Tibial nerve (tissue), 4 donors: ENCODE data around the gene SAMD13. TPM values are rescaled to one million over a fixed set of nuclear protein-coding genes. Genes with fewer than 3 reads are reported as not detected.

Source experiments
- DNase-seq, 2 donors: peaks; one replicate each; pipeline ENCODE4 v3.0.0-alpha.2; 2019; ENCODE audit warnings: low spot score in 2 of 2
- H3K27ac ChIP-seq, 4 donors: fragments of 200-600 bp; sonication (generic) in 3 of 4; one replicate each; pipeline ENCODE4 v1.5.1; 2017 to 2019; ENCODE audit warnings: mild to moderate bottlenecking in 1 of 4
- H3K27me3 ChIP-seq, 2 donors: fragments of 200-600 bp; sonication (generic) in 1 of 2; one replicate each; pipeline versions ENCODE4 v1.5.1 to v1.6.0; 2017 to 2019
- H3K36me3 ChIP-seq, 3 donors: fragments of 200-600 bp; sonication (generic); one replicate each; pipeline ENCODE4 v1.5.1; 2018 to 2019
- H3K4me1 ChIP-seq, 4 donors: fragments of 200-600 bp; sonication (generic) in 3 of 4; one replicate each; pipeline ENCODE4 v1.5.1; 2017 to 2019
- H3K4me3 ChIP-seq, 4 donors: fragments of 200-600 bp; sonication (generic) in 3 of 4; one replicate each; pipeline ENCODE4 v1.5.1; 2017 to 2019; ENCODE audit warnings: mild to moderate bottlenecking in 1 of 4, moderate library complexity in 1 of 4
- H3K9me3 ChIP-seq, 4 donors: fragments of 200-600 bp; sonication (generic) in 3 of 4; one replicate each; pipeline ENCODE4 v1.5.1; 2017 to 2019
- EP300 ChIP-seq, 2 donors: sonication (generic); formaldehyde crosslinking; IDR thresholded peaks; one replicate each; pipeline ENCODE4 v1.6.1; 2017; ENCODE audit warnings: antibody characterized with exemption in 2 of 2, mild to moderate bottlenecking in 1 of 2
- POLR2A ChIP-seq, 2 donors: fragments of 450-650 bp; IDR thresholded peaks; one replicate each; pipeline ENCODE4 v1.6.1; 2017; ENCODE audit warnings: antibody characterized with exemption in 2 of 2, mild to moderate bottlenecking in 2 of 2, moderate library complexity in 2 of 2
- WGBS, 2 donors: methylation state at CpG; one replicate each; pipeline ENCODE4 v1.1.5; 2018; 5-methylcytosine and 5-hydroxymethylcytosine counted together
- total RNA-seq, 4 donors: library from RNA; depleted of rRNA; stranded (reverse); fragments of >200 nt; gene quantifications; one replicate each; pipeline ENCODE4 v1.1.0, GENCODE V29; 2016
- TF ChIP-seq, protein P1 (sequence below), 5 experiments: fragments of 200-600 bp in 3 of 5; fragments of 450-650 bp in 2 of 5; sonication (generic) in 3 of 5; IDR thresholded peaks; one replicate each; pipeline ENCODE4 v1.5.1; 2016 to 2019; ENCODE audit warnings: antibody characterized with exemption in 5 of 5, mild to moderate bottlenecking in 3 of 5, moderate library complexity in 2 of 5

SAMD13 gene
- total RNA-seq, 4 donors from 2014 or later, result 1.0 to 1.5 TPM; not detected in 2

DNA sequence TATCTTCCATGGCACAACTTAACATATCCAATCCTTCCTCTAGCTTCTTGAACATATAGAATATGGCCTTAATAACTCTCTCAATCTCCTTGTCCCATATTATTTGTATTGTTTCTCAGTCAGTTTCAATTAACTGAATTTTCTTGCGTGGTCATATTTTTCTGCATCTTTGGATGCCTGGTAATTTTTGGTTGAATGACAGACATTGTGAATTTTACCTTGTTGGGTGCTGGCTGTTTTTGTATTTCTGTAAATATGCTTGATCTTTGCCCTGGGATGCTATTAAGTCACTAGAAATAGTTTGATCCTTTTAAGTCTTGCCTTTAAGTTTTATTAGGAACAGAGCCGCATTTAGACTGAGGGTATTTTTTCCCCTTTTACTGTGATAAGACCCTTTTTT is 5.9 kb downstream of the SAMD13 start:
- H3K9me3 ChIP-seq, result peaks cover 0 to 5% (median 0%) of the 10 kb centered on the region in 4 donors
- WGBS, 2 donors, result 97% methylated on average over 2 of the region's 2 CpGs
- H3K4me1 ChIP-seq, result peaks cover 0 to 7% (median 2%) of the 10 kb centered on the region in 4 donors
- no peaks in the 10 kb centered on the region for H3K27me3 ChIP-seq
- H3K36me3 ChIP-seq, result no peaks in the 10 kb centered on the region
- H3K27ac ChIP-seq, result no peak overlapping the region
- TF ChIP-seq POLR2A (IDR thresholded peaks at IDR 0.05), result no peak
- no peak for TF ChIP-seq EP300 (IDR thresholded peaks at IDR 0.05)
- TF ChIP-seq, protein P1, sequence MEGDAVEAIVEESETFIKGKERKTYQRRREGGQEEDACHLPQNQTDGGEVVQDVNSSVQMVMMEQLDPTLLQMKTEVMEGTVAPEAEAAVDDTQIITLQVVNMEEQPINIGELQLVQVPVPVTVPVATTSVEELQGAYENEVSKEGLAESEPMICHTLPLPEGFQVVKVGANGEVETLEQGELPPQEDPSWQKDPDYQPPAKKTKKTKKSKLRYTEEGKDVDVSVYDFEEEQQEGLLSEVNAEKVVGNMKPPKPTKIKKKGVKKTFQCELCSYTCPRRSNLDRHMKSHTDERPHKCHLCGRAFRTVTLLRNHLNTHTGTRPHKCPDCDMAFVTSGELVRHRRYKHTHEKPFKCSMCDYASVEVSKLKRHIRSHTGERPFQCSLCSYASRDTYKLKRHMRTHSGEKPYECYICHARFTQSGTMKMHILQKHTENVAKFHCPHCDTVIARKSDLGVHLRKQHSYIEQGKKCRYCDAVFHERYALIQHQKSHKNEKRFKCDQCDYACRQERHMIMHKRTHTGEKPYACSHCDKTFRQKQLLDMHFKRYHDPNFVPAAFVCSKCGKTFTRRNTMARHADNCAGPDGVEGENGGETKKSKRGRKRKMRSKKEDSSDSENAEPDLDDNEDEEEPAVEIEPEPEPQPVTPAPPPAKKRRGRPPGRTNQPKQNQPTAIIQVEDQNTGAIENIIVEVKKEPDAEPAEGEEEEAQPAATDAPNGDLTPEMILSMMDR (IDR thresholded peaks at IDR 0.05), result no peak
- no peak overlapping the region for H3K4me3 ChIP-seq
- no peak for DNase-seq

DNA sequence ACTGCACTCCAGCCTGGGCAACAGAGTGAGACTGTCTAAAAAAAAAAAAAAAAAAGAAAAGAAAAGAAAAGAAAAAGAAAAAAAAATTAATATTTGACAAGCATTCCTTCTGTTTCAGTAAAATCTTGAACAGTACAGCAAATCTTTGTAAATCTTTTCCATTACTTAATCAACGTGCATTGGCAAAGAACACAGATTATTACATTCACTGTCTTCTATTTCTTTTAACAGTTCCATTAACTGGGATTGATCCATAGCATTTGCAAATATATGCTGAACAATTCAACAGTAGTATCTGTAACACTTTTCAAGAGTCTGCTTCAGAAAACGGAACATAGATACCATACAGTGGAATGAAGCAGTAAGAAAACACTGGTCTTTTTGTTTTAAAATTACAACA is 9.8 kb downstream of the SAMD13 start:
- TF ChIP-seq POLR2A (IDR thresholded peaks at IDR 0.05) (no peak), EP300 (IDR thresholded peaks at IDR 0.05) (no peak)
- TF ChIP-seq, protein P1 (IDR thresholded peaks at IDR 0.05), result no peak
- H3K9me3 ChIP-seq, result peaks cover 0 to 7% (median 0%) of the 10 kb centered on the region in 4 donors
- DNase-seq, result no peak
- no peak overlapping the region for H3K4me3 ChIP-seq
- no peak overlapping the region for H3K27ac ChIP-seq
- WGBS, 2 donors, result 37 to 49% methylated on average over 2 of the region's 2 CpGs
- no peaks in the 10 kb centered on the region for H3K27me3 ChIP-seq
- no peaks in the 10 kb centered on the region for H3K36me3 ChIP-seq
- peaks cover 0 to 7% (median 0%) of the 10 kb centered on the region in 4 donors for H3K4me1 ChIP-seq

DNA sequence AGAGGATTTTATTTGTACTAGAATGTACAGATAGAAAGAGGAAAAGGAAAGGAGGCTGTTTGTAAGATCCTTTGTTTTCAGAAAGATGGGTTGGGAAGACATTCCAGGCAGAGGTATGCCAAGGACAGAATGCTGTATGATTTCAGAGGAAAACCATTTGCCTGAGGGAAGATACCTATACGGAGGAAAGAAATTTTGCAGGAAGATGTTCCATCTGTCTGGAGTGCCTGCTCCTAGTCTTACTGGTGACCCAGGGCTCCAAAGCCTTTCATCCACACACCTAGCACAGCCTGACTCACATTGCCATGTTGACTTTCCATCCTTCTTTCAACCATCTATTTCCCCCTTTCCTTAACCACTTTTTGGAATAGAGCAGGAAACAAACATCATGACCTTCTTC is 18.2 kb downstream of the SAMD13 start:
- no peak overlapping the region for H3K27ac ChIP-seq
- WGBS, 2 donors, result 64 to 75% methylated on average over 1 of the region's 1 CpG
- H3K9me3 ChIP-seq, result peaks cover 0 to 7% (median 0%) of the 10 kb centered on the region in 4 donors
- H3K4me3 ChIP-seq, result no peak overlapping the region
- H3K4me1 ChIP-seq, result no peaks in the 10 kb centered on the region
- DNase-seq, result no peak
- TF ChIP-seq, protein P1 (IDR thresholded peaks at IDR 0.05), result no peak
- TF ChIP-seq EP300 (IDR thresholded peaks at IDR 0.05), result no peak
- TF ChIP-seq POLR2A (IDR thresholded peaks at IDR 0.05), result no peak
- no peaks in the 10 kb centered on the region for H3K36me3 ChIP-seq
- H3K27me3 ChIP-seq, result no peaks in the 10 kb centered on the region

DNA sequence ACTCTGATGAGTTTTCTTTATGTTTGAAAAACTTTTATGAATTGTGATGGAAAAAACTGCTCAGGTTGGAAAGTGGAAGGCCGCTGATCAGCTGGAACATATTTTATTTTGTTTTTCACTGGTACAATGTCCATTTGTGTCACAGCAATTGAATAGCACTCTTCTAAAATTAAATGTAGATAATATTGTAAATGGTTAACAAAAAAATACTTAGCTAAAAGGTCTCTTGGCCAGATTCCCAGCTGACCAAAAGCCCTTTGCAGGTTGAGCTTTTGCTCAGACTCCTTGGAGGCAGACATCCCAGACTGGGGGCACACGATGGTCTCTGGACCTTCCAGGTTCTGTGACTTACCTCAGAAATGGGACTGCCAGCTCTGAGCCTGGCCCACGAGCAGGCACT is 26.3 kb downstream of the SAMD13 start:
- H3K27ac ChIP-seq, result no peak overlapping the region
- no peak overlapping the region for H3K4me3 ChIP-seq
- H3K36me3 ChIP-seq, result peaks cover 0 to 9% (median 5%) of the 10 kb centered on the region in 3 donors
- H3K4me1 ChIP-seq, result no peaks in the 10 kb centered on the region
- 67 to 70% methylated on average over 3 of the region's 3 CpGs for WGBS, 2 donors
- DNase-seq, result no peak
- H3K9me3 ChIP-seq, result no peaks in the 10 kb centered on the region
- H3K27me3 ChIP-seq, result no peaks in the 10 kb centered on the region
- TF ChIP-seq EP300 (IDR thresholded peaks at IDR 0.05) (no peak), POLR2A (IDR thresholded peaks at IDR 0.05) (no peak)
- TF ChIP-seq, protein P1 (IDR thresholded peaks at IDR 0.05), result no peak

DNA sequence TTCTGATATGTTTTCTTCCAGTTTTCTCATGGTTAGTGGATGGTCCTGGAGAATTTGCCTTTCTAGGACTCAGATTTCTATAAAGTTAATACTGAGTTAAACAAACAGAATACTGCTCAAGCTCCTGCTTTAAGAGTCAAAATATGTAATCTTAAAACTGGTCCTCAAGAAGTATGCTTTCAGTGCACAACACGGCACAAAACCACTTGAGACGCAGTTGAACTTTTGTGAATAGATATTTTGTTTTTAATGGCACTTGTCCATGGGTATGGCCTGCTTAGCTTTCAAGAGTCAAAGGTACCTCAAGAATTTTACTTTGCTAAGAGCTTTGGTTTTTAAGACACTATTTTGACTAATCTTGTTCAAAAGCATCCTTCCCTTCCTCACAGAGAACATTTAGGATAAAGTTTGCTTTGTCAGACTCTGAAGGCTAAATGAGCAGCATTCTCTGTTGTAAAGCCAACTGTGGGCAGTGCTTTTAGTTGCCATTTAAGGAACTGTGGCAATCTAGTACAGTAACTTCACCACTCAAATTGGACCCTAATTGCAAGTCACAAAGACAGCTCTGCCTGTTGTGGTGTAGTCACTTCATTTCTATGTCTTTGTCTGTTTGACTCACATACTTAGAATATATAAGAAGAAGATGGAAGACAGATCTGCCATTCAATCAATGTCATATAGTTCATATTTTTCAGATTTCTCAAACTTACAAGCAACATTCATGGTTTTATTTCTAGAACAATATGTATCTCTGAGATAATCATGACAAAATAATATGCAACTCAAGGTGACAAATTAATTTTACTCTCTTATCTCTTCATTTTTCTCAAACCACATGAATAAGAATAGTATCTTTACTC is 28.8 kb downstream of the SAMD13 start:
- H3K9me3 ChIP-seq, result peaks cover 0 to 3% (median 0%) of the 10 kb centered on the region in 4 donors
- no peaks in the 10 kb centered on the region for H3K27me3 ChIP-seq
- 42 to 45% methylated on average over 2 of the region's 2 CpGs for WGBS, 2 donors
- TF ChIP-seq, protein P1 (IDR thresholded peaks at IDR 0.05), result no peak
- TF ChIP-seq EP300 (IDR thresholded peaks at IDR 0.05), result no peak
- TF ChIP-seq POLR2A (IDR thresholded peaks at IDR 0.05), result no peak
- no peaks in the 10 kb centered on the region for H3K4me1 ChIP-seq
- no peak for DNase-seq
- H3K36me3 ChIP-seq, result peaks cover 0 to 9% (median 5%) of the 10 kb centered on the region in 3 donors
- no peak overlapping the region for H3K4me3 ChIP-seq
- no peak overlapping the region for H3K27ac ChIP-seq
